Mesothelial cell of epicardium (in vitro differentiated cells): ENCODE results near the gene CDH13. TPM values are rescaled to one million over a fixed set of nuclear protein-coding genes. Genes with fewer than 3 reads are reported as not detected.

Experiments used
- DNase-seq, 2 experiments: peaks; one replicate each; pipeline ENCODE4 v3.0.0; 2021; ENCODE audit warnings: low spot score in 2 of 2; ENCODE audit not compliant: unreplicated experiment in 2 of 2
- H3K27ac Mint-ChIP-seq: 2 replicates; pipeline ENCODE4 v1.8.0; 2021; ENCODE audit warnings: mixed read lengths
- H3K27me3 Mint-ChIP-seq: 2 replicates; pipeline ENCODE4 v1.8.0; 2021; ENCODE audit warnings: low read depth, mixed read lengths
- H3K36me3 Mint-ChIP-seq: 2 replicates; pipeline ENCODE4 v1.8.0; 2021; ENCODE audit warnings: mixed read lengths
- H3K4me1 Mint-ChIP-seq: 2 replicates; pipeline ENCODE4 v1.8.0; 2021; ENCODE audit warnings: mixed read lengths
- H3K4me3 Mint-ChIP-seq: 2 replicates; pipeline ENCODE4 v1.8.0; 2021; ENCODE audit warnings: mild to moderate bottlenecking, moderate library complexity, mixed read lengths
- H3K9me3 Mint-ChIP-seq: 2 replicates; pipeline ENCODE4 v1.8.0; 2021; ENCODE audit warnings: mixed read lengths
- total RNA-seq: library from RNA; stranded (reverse); gene quantifications from 3 replicates; pipeline ENCODE4 v1.2.1, GENCODE V29; 2021
- TF ChIP-seq, protein P1 (sequence below): fragments of 200-600 bp; sonication (generic); IDR thresholded peaks from one replicate; pipeline ENCODE4 v1.5.0; 2021; ENCODE audit warnings: antibody characterized with exemption; ENCODE audit not compliant: unreplicated experiment

The CDH13 gene
- total RNA-seq, 1 donor from 2014 or later = 0.80 TPM

DNA sequence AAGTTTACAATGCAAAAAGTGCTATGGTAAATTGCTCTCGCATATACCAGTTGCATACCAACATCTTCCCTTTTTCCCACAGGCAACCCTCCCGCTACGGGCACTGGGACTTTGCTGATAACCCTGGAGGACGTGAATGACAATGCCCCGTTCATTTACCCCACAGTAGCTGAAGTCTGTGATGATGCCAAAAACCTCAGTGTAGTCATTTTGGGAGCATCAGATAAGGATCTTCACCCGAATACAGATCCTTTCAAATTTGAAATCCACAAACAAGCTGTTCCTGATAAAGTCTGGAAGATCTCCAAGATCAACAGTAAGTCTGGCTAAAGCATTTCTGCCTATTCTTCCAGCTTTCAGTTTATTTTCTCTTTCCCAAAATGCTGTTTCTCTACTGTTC, 1153.1 kb downstream of the CDH13 start:
- peaks cover 9% of the 10 kb centered on the region for H3K4me1 Mint-ChIP-seq

DNA sequence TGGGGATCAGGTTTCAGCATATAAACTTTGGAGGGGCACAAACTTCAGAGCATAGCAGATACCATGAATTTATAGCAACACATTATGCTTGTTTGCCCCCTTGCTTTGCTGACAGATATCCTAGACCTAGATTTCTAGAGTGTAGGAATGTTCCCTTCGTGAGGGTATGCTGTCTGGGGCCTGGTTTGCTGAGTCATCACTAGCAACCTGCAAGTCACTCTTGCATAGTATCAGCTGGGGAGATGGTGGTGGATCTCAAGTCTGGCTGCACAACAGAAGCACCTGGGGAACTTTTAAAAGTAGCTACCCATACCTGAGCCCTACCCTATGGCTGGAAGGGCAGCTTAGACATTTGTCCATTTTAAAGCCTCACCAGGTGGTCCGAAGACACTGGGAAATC, 1158.7 kb downstream of the CDH13 start:
- no peaks in the 10 kb centered on the region for H3K36me3 Mint-ChIP-seq
- H3K4me3 Mint-ChIP-seq = no peak overlapping the region
- H3K27me3 Mint-ChIP-seq = peaks cover 21% of the 10 kb centered on the region
- H3K4me1 Mint-ChIP-seq = peaks cover 2% of the 10 kb centered on the region
- no peaks in the 10 kb centered on the region for H3K9me3 Mint-ChIP-seq
- DNase-seq = no peak
- TF ChIP-seq, protein P1, sequence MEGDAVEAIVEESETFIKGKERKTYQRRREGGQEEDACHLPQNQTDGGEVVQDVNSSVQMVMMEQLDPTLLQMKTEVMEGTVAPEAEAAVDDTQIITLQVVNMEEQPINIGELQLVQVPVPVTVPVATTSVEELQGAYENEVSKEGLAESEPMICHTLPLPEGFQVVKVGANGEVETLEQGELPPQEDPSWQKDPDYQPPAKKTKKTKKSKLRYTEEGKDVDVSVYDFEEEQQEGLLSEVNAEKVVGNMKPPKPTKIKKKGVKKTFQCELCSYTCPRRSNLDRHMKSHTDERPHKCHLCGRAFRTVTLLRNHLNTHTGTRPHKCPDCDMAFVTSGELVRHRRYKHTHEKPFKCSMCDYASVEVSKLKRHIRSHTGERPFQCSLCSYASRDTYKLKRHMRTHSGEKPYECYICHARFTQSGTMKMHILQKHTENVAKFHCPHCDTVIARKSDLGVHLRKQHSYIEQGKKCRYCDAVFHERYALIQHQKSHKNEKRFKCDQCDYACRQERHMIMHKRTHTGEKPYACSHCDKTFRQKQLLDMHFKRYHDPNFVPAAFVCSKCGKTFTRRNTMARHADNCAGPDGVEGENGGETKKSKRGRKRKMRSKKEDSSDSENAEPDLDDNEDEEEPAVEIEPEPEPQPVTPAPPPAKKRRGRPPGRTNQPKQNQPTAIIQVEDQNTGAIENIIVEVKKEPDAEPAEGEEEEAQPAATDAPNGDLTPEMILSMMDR = no peak
- H3K27ac Mint-ChIP-seq = no peak overlapping the region

More for the DNA sequence above, 1153.1 kb downstream of the CDH13 start:
- Mint-ChIP-seq H3K27ac (no peak overlapping the region), H3K36me3 (no peaks in the 10 kb centered on the region), H3K9me3 (no peaks in the 10 kb centered on the region), H3K4me3 (no peak overlapping the region), H3K27me3 (peaks cover 45% of the 10 kb centered on the region)
- DNase-seq = no peak
- TF ChIP-seq, protein P1 = no peak

DNA sequence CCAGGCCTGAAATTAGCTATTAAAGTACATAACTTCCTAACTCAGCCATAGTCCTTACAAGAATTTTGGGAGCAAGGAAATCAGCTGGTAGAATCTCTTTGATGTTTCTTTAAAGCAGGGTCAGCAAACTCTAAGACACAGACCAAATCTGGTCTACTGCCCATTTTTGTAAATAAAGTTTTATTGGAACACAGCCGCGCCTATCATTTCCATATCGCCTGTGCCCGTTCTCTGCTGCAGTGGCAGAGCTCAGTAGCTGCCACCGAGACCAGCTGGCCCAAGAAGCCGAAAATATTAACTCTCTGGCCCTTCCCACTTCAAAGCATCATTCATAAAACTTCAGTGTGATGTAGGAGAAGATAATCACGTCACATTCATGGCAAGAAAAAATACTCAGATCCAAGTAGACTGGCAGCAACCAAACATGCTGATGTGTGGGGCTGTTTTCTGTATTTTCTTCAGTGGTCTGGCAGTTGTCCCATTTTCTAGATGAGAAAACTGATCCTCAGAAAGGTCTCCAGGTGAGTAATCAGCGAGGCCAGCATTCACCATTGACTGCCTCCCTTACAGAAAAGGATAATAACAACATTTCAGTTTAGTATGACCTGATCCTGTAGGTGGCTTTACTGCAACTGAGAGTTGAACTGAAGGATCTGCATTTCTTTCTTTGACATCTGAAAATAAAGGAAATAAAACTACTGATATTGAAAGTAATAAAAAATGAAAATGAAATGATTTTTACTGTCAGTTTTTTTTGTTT, 1163.1 kb downstream of the CDH13 start:
- no peak for DNase-seq
- Mint-ChIP-seq H3K9me3 (peaks cover 5% of the 10 kb centered on the region), H3K4me1 (peaks cover 2% of the 10 kb centered on the region), H3K36me3 (no peaks in the 10 kb centered on the region), H3K27ac (no peak overlapping the region), H3K4me3 (no peak overlapping the region), H3K27me3 (peaks cover 4% of the 10 kb centered on the region)
- TF ChIP-seq, protein P1 = no peak

DNA sequence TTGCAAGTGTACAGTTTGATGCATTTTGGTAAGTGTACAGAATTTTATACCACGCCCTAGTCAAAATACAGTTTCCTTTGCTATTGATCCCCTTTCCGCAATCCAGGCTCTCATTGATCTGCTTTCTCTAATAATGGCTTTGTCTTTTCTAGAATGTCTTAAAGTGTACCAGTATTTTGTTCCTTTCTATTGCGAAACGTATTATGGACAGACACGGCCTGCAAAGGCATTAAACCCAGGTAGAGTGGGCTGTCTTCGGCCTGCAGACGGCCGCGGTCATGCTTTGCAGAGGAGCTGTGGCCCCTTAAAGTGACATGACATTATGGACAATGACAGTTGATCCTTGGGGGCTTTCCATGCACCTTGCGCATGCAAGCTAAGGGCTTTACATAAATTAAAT, 1165.1 kb downstream of the CDH13 start:
- peaks cover 4% of the 10 kb centered on the region for H3K27me3 Mint-ChIP-seq
- DNase-seq = no peak
- H3K27ac Mint-ChIP-seq = no peak overlapping the region
- H3K9me3 Mint-ChIP-seq = peaks cover 5% of the 10 kb centered on the region
- H3K4me3 Mint-ChIP-seq = no peak overlapping the region
- H3K36me3 Mint-ChIP-seq = no peaks in the 10 kb centered on the region
- H3K4me1 Mint-ChIP-seq = peaks cover 12% of the 10 kb centered on the region
- TF ChIP-seq, protein P1 = no peak

DNA sequence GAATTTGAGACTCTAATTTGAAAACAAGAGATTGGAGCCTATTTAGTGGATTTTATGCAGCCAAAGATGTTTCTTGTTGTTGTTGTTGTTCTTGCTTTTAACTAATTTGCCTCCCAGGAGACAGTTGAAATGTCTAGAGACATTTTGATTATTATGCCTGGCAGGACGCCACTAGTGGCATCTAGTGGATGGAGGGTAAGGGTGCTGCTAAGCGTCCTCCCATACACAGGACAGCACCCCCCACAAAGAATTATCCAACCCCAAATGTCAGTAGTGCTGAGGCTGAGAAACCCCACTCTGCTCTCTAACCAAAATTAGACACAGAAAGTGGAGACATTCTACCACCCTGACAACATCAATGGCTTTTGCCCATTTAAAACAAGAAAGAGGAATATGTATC, 1165.6 kb downstream of the CDH13 start:
- Mint-ChIP-seq H3K4me1 (peaks cover 12% of the 10 kb centered on the region), H3K4me3 (no peak overlapping the region), H3K27me3 (peaks cover 6% of the 10 kb centered on the region), H3K36me3 (no peaks in the 10 kb centered on the region), H3K9me3 (peaks cover 5% of the 10 kb centered on the region), H3K27ac (no peak overlapping the region)
- TF ChIP-seq, protein P1 = no peak
- DNase-seq = no peak
